Nephron (organoid): ENCODE data around the gene SPDYE1.
A peak's percentile ranks its signal among the peaks of the same experiment; 100 is the strongest.

Experiments used
- H3K27ac Mint-ChIP-seq, 3 experiments: 2 replicates each; pipeline ENCODE4 v1.8.0; 2020; ENCODE audit warnings: mixed read lengths in 3 of 3, mild to moderate bottlenecking in 2 of 3, moderate library complexity in 1 of 3
- H3K27me3 Mint-ChIP-seq: 2 replicates; pipeline ENCODE4 v1.8.0; 2021; ENCODE audit warnings: low read depth, mild to moderate bottlenecking, moderate library complexity, mixed read lengths
- H3K36me3 Mint-ChIP-seq: 2 replicates; pipeline ENCODE4 v1.8.0; 2020; ENCODE audit warnings: low read depth, mixed read lengths
- H3K4me1 Mint-ChIP-seq: 2 replicates; pipeline ENCODE4 v1.8.0; 2020; ENCODE audit warnings: mixed read lengths
- H3K4me3 Mint-ChIP-seq, 3 experiments: 2 replicates each; pipeline ENCODE4 v1.8.0; 2020; ENCODE audit warnings: mild to moderate bottlenecking in 3 of 3, mixed read lengths in 3 of 3, moderate library complexity in 2 of 3
- H3K9me3 Mint-ChIP-seq: 2 replicates; pipeline ENCODE4 v1.8.0; 2020; ENCODE audit warnings: mixed read lengths
- TF ChIP-seq, protein P1 (sequence below), 3 experiments: fragments of 200-600 bp; sonication (generic); IDR thresholded peaks; one replicate each; pipeline ENCODE4 v1.5.0; 2021; ENCODE audit warnings: antibody characterized with exemption in 3 of 3; ENCODE audit not compliant: unreplicated experiment in 3 of 3

Gene SPDYE1

DNA sequence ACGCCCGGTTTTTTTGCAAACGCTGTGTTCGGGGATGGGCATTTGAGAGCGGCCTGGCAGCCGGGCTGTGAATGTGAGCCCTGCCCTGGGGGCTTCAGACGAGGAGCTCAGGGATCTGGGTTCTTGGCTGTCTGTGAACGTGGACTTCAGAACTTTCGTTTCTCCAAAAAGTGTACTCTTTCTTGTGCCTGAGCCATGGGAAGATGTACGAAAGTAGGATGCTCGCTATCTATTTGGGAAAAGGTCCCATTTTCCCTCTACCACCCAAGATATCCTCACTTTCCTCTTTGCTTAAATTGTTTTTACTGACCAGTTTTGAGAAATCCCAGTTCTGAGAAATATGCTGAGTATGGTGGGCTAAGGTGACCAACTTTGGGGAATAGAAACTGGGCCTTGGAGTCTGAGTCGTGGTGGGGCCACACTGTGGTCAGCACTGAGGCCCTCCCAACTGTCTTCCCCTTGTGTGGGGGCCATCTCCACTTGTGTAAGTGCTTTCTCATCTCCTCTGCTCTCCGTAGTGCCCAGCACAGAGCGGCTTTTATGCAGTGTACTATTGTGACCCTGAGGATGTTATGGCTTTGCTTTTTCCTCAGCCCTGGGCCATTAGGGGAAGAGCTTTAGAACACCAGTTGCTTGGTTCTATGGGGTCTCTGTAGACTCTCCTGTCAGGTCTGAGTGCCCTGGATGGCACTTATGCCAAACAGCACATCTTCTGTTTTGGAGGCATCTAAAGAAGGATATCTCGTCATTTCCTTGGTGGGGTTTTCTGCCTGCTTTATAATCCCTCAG, 47.7 kb downstream of the SPDYE1 start:
- H3K4me1 Mint-ChIP-seq, result peaks cover 29% of the 10 kb centered on the region
- H3K27me3 Mint-ChIP-seq, result peaks cover 19% of the 10 kb centered on the region
- peak overlapping the region; percentile 55 to 92 (median 78) for H3K27ac Mint-ChIP-seq
- peaks cover 17% of the 10 kb centered on the region for H3K36me3 Mint-ChIP-seq
- H3K4me3 Mint-ChIP-seq, result peak overlapping the region; percentile 88 to 92 (median 91)
- TF ChIP-seq, protein P1, sequence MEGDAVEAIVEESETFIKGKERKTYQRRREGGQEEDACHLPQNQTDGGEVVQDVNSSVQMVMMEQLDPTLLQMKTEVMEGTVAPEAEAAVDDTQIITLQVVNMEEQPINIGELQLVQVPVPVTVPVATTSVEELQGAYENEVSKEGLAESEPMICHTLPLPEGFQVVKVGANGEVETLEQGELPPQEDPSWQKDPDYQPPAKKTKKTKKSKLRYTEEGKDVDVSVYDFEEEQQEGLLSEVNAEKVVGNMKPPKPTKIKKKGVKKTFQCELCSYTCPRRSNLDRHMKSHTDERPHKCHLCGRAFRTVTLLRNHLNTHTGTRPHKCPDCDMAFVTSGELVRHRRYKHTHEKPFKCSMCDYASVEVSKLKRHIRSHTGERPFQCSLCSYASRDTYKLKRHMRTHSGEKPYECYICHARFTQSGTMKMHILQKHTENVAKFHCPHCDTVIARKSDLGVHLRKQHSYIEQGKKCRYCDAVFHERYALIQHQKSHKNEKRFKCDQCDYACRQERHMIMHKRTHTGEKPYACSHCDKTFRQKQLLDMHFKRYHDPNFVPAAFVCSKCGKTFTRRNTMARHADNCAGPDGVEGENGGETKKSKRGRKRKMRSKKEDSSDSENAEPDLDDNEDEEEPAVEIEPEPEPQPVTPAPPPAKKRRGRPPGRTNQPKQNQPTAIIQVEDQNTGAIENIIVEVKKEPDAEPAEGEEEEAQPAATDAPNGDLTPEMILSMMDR (IDR thresholded peaks at IDR 0.05; ENCODE audit: unreplicated experiment in 3 of 3), result no peak
- no peaks in the 10 kb centered on the region for H3K9me3 Mint-ChIP-seq

DNA sequence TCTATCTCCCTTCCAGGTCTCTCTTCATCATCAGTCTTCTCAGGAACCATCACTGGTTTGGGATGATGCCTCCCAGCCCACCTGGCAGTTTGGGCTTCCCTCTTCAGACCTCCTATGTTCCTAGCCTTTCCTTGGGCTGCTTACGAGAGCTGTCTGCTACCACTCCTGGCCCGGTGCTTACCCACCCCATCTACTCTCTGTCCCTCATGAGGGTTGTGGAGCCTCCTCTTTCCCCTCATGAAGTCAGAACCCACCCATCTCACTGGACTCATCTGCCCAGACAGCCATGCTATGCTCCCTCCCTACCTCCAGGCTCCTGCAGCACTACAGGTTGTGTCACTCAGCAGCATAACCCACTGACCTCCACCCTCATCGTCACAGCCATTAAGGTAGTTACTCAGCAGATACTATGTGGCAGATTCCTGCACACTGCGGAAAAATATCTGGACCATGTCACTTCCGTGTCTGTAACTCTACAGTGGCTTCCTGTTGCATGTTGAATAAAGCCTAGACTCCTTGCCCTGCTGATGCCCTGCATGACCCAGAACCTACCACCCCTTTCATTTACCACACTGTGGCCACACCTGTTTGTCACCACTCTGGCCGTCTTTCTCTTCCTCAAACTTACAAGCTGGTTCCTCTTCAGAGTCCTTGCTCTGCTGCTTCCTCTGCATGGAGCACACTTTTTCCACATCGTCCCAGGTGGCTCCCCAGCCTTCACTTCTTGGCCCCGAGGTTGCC, 48.8 kb downstream of the SPDYE1 start:
- Mint-ChIP-seq H3K27ac (peak overlapping the region; percentile 55 to 92 (median 58)), H3K36me3 (peaks cover 18% of the 10 kb centered on the region), H3K4me3 (peak overlapping the region; percentile 88 to 92 (median 91)), H3K27me3 (peaks cover 11% of the 10 kb centered on the region), H3K4me1 (peaks cover 29% of the 10 kb centered on the region), H3K9me3 (no peaks in the 10 kb centered on the region)
- TF ChIP-seq, protein P1 (IDR thresholded peaks at IDR 0.05; ENCODE audit: unreplicated experiment in 3 of 3), result no peak

DNA sequence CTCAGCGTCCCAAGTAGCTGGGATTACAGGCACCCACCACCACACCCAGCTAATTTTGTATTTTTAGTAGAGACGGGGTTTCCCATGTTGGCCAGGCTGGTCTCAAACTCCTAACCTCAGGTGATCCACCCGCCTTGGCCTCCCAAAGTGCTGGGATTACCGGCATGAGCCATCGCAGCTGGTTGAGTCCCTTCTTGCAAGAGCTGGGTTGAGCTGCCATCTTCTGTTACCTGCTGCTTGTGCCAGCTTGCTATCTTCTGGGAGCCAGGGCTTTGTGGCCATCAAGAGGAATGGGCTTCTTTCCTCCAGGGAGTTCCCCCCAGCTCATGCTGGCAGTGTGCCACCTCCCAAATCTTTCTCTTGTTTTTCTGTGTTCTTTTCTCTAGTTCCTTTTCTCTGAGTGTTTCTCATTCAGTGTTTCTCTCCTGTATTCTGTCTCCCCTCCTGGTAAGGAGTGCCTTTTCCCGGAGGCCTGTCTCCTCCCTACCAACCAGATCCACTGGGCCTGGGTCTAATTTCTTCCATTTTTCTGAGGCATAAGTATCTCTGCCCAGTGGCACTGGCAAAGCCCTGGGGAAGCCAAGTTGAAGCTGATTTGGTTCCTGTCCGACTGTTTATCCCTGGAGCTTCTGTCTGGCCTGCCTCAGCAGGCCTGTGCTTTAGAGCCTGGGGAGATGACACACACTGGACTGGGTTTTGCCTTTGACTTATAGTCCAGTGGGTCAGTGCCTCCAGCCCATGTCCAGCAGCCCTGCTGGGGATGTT, 50.5 kb downstream of the SPDYE1 start:
- Mint-ChIP-seq H3K9me3 (no peaks in the 10 kb centered on the region), H3K4me1 (peaks cover 29% of the 10 kb centered on the region), H3K27me3 (no peaks in the 10 kb centered on the region), H3K36me3 (peaks cover 32% of the 10 kb centered on the region), H3K27ac (no peak overlapping the region), H3K4me3 (peak overlapping the region; percentile 41 to 70 (median 64))
- TF ChIP-seq, protein P1 (IDR thresholded peaks at IDR 0.05; ENCODE audit: unreplicated experiment in 3 of 3), result no peak

DNA sequence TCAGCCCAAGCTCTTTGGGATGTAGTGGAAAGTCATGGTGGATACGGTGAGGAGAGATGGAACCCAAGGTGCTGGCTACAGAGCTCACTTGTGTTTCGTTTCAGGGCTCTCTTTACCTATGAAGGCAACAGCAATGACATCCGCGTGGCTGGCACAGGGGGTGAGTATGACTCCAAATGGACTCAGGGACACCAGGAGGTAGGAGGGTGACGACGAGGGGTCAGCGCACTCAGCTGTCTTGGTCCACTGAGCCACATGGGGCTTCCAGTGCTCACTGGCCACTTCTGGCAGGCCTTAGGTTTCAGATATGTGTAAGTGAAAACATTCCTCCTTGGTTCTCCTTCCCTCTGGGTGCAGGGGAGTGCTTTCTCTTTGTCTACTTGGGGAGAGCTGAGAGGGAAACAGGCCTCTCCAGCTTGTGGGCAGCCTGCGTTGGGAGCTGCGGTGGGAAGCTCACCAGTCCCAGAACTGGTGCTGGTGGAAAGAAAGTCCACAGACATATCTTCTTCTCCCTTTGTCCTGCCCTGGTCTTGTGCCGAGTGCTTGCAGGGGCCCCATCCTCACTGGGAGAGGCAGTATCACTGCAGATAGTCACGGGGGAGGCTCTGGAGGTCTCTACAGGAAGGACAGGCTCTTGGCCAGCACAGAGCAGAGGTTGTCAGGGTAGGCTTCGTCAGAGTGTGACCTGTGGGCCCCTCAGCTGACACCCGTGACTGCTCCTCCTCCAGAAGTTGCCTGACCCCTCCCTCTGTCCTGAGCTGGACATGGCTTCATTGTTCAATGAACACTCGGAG, 52.6 kb downstream of the SPDYE1 start:
- H3K9me3 Mint-ChIP-seq, result no peaks in the 10 kb centered on the region
- peaks cover 23% of the 10 kb centered on the region for H3K4me1 Mint-ChIP-seq
- no peak overlapping the region for H3K4me3 Mint-ChIP-seq
- peaks cover 43% of the 10 kb centered on the region for H3K36me3 Mint-ChIP-seq
- H3K27me3 Mint-ChIP-seq, result no peaks in the 10 kb centered on the region
- no peak overlapping the region for H3K27ac Mint-ChIP-seq
- TF ChIP-seq, protein P1 (IDR thresholded peaks at IDR 0.05; ENCODE audit: unreplicated experiment in 3 of 3), result no peak

DNA sequence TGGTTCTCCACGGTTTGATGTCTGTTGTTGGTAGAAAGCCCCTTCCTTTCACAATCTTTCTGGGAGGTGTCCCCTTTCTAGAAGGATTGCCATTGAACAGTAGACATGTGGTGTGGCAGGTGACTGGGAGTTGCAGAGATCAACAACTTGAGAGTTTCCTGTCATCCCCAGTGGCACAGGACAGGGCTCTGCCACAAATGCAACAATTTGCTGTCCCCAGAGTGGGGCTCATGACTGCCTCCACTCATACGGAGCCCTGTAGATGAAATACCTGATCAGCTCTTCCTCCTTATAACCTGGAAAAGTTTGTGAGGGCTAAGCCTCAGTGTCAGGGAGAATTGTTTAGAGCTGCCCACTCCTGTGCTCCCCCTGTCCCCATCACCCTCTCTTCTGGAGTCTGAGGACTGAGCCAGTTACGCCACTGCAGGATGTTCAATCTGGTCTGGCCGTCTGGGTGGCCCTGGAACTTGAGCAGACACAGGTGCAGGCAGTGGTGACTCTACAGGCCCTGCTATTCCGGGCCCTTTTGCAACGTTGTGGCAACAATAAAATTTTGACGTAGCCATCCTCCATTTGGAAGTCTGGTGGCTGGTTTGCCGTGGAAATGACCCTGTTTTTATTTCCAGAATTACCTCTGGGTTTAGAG, 53.3 kb downstream of the SPDYE1 start:
- H3K4me1 Mint-ChIP-seq, result peaks cover 16% of the 10 kb centered on the region
- no peaks in the 10 kb centered on the region for H3K9me3 Mint-ChIP-seq
- no peak overlapping the region for H3K27ac Mint-ChIP-seq
- TF ChIP-seq, protein P1 (IDR thresholded peaks at IDR 0.05; ENCODE audit: unreplicated experiment in 3 of 3), result no peak
- H3K36me3 Mint-ChIP-seq, result peaks cover 50% of the 10 kb centered on the region
- H3K27me3 Mint-ChIP-seq, result no peaks in the 10 kb centered on the region
- H3K4me3 Mint-ChIP-seq, result no peak overlapping the region
